ENCODE data around the gene TNPO1.
"Not testable (repeated sequence)": the region's sequence is repeated elsewhere in the genome, so short reads cannot be mapped to it uniquely, and the experiment has no call there.

The TNPO1 gene
- total RNA-seq: 259 to 419 reads per million in 2 experiments

GRCh38 chr5:72816284-72817075, at the start of gene TNPO1:
Gene TNPO1 (plus strand): TSS chr5:72816661. CDS start chr5:72816738, 77 bp downstream.
- DNase-seq (ENCODE audit: low read depth): peak; percentile 71

GRCh38 chr5:72767289-72768010, 49.0 kb upstream of the TNPO1 start:
- no peak for DNase-seq (ENCODE audit: low read depth)

- no peak for DNase-seq (ENCODE audit: low read depth)
These were observed 46.2 kb upstream of the TNPO1 start for GRCh38 chr5:72770266-72770665.

GRCh38 chr5:72776684-72777083, 39.8 kb upstream of the TNPO1 start:
- DNase-seq (ENCODE audit: low read depth): no peak

- no peak for DNase-seq (ENCODE audit: low read depth)
These were observed 36.9 kb upstream of the TNPO1 start for GRCh38 chr5:72779520-72779919.

- no peak for DNase-seq (ENCODE audit: low read depth)
These were observed 33.1 kb upstream of the TNPO1 start for GRCh38 chr5:72783354-72783753.

GRCh38 chr5:72784129-72784528, 32.3 kb upstream of the TNPO1 start:
- no peak for DNase-seq (ENCODE audit: low read depth)

- no peak for DNase-seq (ENCODE audit: low read depth)
These were observed 30.7 kb upstream of the TNPO1 start for GRCh38 chr5:72785801-72786200.

- DNase-seq (ENCODE audit: low read depth): no peak
These were observed 29.8 kb upstream of the TNPO1 start for GRCh38 chr5:72786676-72787075.

- no peak for DNase-seq (ENCODE audit: low read depth)
These were observed 27.5 kb upstream of the TNPO1 start for GRCh38 chr5:72788866-72789505.

- DNase-seq (ENCODE audit: low read depth): no peak
These were observed 26.3 kb upstream of the TNPO1 start for GRCh38 chr5:72790186-72790585.

GRCh38 chr5:72792662-72793061, 23.8 kb upstream of the TNPO1 start:
- not testable (repeated sequence) for DNase-seq (ENCODE audit: low read depth)

GRCh38 chr5:72796001-72796400, 20.5 kb upstream of the TNPO1 start:
- no peak for DNase-seq (ENCODE audit: low read depth)

GRCh38 chr5:72799721-72800120, 16.7 kb upstream of the TNPO1 start:
- DNase-seq (ENCODE audit: low read depth): no peak

- DNase-seq (ENCODE audit: low read depth): not testable (repeated sequence)
These were observed 7.8 kb upstream of the TNPO1 start for GRCh38 chr5:72808637-72809036.

- DNase-seq (ENCODE audit: low read depth): no peak
These were observed 4.6 kb upstream of the TNPO1 start for GRCh38 chr5:72811849-72812248.

GRCh38 chr5:72812488-72812887, 4.0 kb upstream of the TNPO1 start:
- no peak for DNase-seq (ENCODE audit: low read depth)

- no peak for DNase-seq (ENCODE audit: low read depth)
These were observed 2.4 kb upstream of the TNPO1 start for GRCh38 chr5:72814104-72814503.

GRCh38 chr5:72814864-72815263, 1.6 kb upstream of the TNPO1 start:
- no peak for DNase-seq (ENCODE audit: low read depth)

- no peak for DNase-seq (ENCODE audit: low read depth)
These were observed 729 bp upstream of the TNPO1 start for GRCh38 chr5:72815580-72816283.

GRCh38 chr5:72817076-72817481, 618 bp downstream of the TNPO1 start:
- peak; percentile 1 for DNase-seq (ENCODE audit: low read depth)

- no peak for DNase-seq (ENCODE audit: low read depth)
These were observed 1.3 kb downstream of the TNPO1 start for GRCh38 chr5:72817671-72818266.

Measured in T follicular helper cell (primary cell).